Measurements from ENCODE around the gene SERPINE3.

SERPINE3 gene

DNA sequence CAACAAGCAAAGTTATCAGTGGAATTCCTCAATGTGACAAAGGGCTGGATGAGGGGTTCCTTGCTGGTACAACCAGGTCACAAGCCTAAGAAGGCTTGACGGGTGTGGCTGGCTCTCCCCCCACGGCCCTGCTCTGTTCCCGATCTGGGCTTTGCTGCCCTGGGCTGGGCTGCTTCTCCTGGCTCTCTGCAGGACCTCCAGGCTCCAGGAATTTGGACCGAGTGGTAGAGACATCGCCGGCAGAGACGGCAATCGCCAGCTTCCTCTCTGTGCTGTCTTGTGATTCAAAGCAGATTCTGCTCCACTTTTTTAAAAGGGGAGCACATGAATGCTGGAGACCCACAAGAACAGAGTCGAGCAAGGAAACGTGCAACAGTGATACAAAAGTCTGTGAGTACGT, at the start of gene SERPINE3:
TSS of gene SERPINE3 (plus strand) at position 338 of the 400 bp plus-strand sequence. CDS start 1,401 bp downstream, outside the sequence.
- in situ Hi-C loops (cut with MboI; ENCODE audit: low sequenced_read_pairs), result no loop called here

- in situ Hi-C loops (cut with MboI; ENCODE audit: low sequenced_read_pairs), result no loop called here
Measured at GRCh38 chr13:51291341-51291740, 48.1 kb upstream of the SERPINE3 start.

GRCh38 chr13:51292000-51292565, 47.4 kb upstream of the SERPINE3 start:
- in situ Hi-C loops (cut with MboI; ENCODE audit: low sequenced_read_pairs), result no loop called here

- in situ Hi-C loops (cut with MboI; ENCODE audit: low sequenced_read_pairs), result no loop called here
Measured at GRCh38 chr13:51297556-51297955, 41.9 kb upstream of the SERPINE3 start.

DNA sequence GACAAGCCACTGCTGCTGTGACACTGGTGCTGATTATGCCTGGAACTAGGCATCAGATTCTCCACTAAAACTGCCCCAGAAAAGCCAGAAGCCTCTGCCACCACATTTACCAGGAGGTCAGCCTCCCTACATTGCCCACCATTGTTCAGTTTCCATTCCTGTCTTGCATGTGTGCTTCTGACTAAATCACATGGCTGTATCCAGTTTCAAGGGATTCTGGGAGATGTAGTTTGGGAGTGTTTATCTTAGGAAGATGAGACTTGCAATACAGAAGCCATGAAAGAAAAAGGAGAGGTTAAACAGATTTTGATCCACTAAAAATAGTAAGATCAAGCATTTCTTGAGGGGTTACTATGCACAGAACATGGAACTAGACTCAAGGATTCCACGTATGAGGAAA, 40.7 kb upstream of the SERPINE3 start:
- in situ Hi-C loops (cut with MboI; ENCODE audit: low sequenced_read_pairs), result no loop called here

DNA sequence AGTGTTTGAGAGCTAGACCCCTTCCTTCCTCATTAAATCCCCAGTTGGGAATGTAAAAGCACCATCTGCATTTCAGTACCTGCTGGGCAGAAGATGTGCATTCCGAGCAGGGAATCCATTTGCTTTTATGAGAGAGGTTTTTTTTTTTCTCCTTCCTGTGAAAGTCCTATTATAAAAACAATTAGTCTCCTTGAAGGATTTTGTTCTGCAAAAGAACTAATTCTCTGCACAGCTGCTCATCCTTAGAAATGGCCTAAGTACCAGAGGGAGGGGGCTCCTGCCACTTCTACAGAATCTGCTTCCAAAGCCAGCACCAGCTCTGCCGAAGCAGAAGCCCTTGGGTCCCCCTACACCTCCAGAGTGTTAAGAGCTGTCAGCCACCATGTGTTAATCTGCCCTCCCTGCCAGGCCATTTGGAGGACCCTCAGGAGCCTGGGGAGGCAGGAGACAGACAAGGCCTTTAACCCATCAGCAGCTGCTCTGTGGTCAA, 36.4 kb upstream of the SERPINE3 start:
- in situ Hi-C loops (cut with MboI; ENCODE audit: low sequenced_read_pairs), result no loop called here

- in situ Hi-C loops (cut with MboI; ENCODE audit: low sequenced_read_pairs), result no loop called here
Measured at GRCh38 chr13:51303882-51304281, 35.6 kb upstream of the SERPINE3 start.

DNA sequence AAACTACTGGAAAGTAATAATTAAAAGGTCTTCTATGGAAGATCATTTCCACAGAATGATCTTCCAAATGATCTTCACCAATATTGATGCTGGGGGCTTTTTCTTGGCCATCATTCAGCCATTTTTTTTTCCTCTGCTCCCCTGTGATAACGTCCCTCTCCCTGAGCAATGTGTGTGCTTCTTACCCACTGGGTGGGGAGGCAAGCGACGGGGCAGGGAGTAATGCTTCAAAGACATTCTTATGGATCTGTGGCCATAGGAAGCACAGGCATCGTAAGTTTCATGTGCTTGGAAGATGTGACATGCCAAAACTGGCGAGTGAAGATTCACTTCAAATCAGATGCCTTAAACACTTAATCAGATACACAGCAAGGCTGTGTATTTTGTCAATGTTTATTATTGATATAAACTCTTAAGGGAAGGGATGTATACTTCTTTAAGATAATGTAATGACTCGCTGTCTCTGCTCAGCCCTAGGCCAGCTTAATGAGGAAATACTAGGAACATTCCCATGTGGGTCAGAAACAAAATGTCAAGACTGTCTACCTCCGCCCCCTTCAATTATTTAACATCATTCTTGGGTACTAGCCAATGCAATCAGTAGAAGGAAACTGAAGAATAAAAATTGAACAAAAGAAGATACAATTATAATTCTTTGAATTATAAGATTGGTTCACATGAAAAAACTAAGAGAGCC, 34.1 kb upstream of the SERPINE3 start:
- in situ Hi-C loops (cut with MboI; ENCODE audit: low sequenced_read_pairs), result no loop called here

DNA sequence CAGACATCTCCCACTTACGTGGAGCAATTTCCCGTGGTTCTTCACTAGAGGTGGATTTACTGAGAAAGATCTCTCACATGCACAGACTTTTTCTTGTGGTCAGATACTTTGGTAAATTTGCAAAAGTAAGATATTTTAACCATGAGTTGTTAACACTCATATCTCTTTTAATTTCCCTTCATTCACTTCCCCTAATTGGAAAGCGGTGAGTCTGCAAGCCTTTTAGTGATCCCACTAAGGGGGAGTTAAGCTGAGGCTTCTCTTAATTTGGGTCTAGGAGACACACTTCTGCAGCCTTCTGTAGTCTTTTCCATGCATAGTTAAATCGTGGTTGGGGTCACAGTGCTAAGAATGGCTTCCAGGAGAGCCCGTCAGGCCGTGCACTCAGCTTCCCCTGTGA, 30.7 kb upstream of the SERPINE3 start:
- in situ Hi-C loops (cut with MboI; ENCODE audit: low sequenced_read_pairs), result no loop called here

DNA sequence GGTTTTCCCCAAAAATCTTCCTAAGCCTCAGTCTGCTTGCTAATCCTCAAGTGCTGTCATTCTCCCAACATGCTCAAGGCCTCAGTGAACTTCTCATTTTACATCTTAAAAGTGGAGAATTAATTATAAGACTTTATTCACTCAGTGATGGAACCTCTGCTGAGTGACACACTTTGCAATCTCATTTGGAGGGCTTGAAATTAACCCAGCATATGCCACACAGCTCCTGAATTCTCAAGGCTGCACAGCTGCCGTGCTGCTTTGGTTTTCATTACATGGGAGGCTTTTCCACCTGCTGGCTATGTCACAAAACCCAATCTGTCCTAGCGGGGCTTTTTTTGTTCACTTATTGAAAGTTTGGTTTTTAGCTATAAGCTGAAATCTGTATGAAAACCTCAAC, 28.3 kb upstream of the SERPINE3 start:
- in situ Hi-C loops (cut with MboI; ENCODE audit: low sequenced_read_pairs), result no loop called here

DNA sequence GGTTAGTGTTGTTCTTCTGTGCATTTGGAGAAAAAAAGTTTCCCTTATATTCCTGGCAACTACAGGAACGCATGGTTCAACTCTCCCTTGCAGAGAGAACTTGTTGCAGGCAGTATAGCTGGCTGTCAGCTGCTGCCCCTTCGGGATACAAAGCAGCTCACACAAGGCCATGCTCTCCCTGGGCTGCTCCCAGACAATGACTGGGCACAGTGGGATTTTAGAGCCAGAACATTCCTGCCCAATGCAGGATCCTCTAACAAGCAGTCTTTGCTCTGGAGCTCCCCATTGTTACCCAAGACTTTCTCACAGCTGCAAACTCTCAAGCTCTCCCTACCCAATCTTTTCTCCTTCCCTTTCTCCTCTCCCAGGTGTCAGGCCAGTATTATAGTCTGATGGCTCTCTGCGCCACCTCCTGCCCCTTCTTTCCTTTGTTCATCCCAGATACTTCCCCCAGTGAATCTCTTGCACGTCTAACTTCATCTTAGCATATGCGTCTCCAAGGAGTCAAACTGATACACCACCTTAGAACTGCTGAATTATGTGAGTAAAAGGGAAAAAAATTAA, 27.5 kb upstream of the SERPINE3 start:
- in situ Hi-C loops (cut with MboI; ENCODE audit: low sequenced_read_pairs), result no loop called here

DNA sequence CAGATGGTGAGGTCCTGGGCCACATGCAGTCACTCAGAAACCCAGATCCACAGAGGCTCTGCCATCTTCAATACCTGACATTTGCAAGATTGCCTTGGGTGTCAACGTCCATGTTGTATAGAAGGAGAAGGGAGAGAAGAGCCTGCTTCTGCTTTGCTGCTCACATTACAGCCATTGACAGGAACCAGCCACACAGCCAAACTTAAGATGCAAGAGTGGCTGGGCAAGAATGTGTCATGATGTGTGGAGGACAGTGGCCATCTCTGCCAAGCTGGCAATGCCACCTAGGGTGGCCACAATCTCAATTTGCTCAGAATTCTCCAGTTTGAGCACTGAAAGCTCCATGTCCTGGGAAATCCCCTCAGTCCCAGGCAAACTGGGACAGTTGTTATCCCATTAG, 25.9 kb upstream of the SERPINE3 start:
- in situ Hi-C loops (cut with MboI; ENCODE audit: low sequenced_read_pairs), result no loop called here

DNA sequence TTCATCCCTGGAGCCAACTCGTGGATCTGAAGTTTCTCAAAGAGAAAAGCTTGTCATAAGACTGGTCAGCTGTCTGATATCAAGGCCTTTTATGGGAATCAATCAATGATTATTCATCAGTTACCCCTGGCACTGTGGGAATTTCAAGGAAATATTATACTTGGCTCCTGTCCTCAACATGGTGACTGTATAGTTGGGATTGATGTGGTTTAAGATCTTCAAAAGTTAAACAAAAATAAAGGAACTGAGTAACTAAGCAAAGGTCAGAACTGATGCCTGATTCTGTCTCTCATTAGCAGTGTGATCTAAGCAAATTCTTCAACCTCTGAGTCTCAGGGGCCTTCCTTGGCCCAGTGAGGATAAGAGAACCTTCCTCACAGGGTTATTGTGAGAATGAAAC, 22.2 kb upstream of the SERPINE3 start:
- in situ Hi-C loops (cut with MboI; ENCODE audit: low sequenced_read_pairs), result no loop called here

DNA sequence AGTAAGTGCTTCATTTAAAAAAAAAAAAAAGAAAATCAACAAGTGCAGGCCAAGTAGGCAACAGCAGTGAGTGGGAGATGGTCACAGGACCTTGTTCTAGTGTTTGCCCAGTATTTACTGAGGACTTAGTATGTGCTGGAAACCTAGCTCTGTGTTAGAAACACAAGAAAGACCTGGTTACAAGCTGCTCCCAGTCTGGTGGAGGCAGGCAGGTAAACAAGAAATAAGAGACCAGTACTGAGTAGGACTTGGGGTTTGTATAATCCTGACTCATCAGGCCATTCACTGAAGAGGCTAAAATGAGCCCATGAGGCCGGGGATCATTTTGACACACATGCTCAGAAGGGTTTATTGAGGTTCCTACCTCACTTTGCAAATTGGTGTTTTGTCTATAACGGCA, 21.5 kb upstream of the SERPINE3 start:
- in situ Hi-C loops (cut with MboI; ENCODE audit: low sequenced_read_pairs), result no loop called here

DNA sequence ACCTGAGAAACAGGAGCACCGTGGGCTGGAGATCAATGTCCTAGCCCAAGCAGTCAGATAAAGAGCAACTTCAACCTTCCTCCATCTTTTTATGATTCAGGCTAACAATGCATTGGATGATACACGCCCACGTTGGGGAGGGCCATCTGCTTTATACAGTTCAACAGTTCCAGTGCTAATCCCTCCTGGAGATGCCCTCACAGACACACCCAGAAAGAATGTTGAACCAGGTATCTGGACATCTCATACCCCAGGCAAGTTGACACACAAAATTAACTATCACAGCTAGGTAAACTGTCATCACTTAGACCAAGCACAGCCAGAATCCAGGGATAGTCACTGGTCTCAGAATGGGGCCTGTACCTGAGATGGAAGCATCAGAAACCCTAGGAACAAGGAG, 20.6 kb upstream of the SERPINE3 start:
- in situ Hi-C loops (cut with MboI; ENCODE audit: low sequenced_read_pairs), result no loop called here

DNA sequence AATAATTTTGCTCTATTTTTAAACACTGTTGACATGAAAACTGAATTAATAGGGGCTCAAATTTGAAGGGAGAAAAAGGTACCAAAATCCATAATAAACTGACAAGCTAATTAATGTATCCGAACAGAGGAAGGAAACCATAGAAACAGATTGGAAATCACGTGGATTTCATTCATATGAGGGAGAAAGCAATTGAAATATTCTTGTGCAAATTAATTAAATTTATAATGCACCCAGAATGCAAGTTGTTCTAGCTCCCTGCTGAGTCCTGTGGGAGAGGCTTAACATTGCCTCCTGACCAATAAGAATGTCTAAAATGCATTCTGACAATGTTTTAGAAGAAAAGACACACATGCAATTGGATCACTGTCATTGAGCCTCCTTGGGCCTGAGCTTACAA, 17.7 kb upstream of the SERPINE3 start:
- in situ Hi-C loops (cut with MboI; ENCODE audit: low sequenced_read_pairs), result no loop called here

GRCh38 chr13:51322826-51323225, 16.7 kb upstream of the SERPINE3 start:
- in situ Hi-C loops (cut with MboI; ENCODE audit: low sequenced_read_pairs), result no loop called here

DNA sequence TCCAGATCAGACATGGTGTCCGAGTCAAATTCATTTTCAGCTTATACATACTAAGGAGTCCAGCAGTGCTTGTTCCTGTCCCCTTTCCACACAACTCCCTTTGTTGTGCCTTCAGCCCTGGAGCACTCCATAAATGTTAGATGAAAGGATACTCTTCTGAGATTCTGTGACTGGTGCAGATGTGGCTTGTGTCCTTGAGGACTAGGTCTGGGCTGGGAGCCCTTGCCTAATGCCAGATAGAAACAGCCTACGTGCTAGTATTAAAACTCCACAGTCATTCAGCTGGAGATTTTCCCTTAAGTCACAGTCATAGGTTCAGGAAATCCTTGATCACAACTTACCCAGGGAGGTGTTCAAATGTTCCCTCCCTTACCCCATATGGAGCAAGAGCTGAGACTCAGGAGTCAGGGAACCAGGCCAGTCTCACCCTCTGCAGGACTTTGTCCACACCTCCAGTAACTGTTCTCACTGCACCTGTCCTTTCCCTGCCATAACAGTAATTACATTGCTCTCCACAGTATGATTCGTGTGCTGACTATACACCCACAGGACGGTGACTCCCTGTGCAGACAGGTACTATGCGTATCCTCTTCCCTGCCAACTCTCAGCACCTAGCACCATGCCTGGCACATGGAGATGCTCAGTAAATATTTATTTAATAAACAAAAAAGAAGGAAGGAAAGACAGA, 15.5 kb upstream of the SERPINE3 start:
- in situ Hi-C loops (cut with MboI; ENCODE audit: low sequenced_read_pairs), result no loop called here

DNA sequence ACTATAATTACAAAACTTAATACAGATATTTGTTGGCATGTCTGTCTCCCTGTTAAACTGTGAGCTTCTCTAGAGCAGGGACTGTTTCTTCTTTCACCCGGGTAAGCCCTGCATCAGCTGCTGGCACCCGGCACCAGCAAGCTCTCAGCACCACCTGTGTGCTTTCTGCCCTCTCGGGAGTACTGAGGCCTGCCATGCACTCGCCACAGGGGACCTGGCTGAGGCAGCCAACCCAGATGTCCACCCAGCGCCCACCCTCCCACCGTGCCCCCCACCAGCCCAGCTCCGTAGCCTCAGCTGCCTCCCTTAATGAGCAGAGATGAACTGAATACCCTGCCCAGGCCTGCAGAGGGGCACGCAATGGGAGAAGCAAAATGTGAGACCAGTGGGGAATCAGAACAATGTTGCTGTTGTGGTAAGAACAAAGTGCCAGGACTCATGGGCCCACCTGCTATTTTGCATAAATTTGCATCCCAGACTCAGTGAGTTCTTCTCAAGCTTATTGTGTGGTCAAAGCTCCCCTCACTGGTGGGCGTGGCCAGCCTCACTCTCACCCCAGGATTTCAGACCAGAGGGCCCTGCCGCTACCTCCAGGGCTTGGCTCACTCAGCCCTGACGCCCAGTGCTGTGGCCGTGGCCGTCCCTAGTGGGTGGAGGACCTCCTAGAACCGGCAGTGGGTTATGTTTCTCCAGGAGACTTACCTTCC, 14.6 kb upstream of the SERPINE3 start:
- in situ Hi-C loops (cut with MboI; ENCODE audit: low sequenced_read_pairs), result no loop called here

GRCh38 chr13:51325837-51326236, 13.7 kb upstream of the SERPINE3 start:
- in situ Hi-C loops (cut with MboI; ENCODE audit: low sequenced_read_pairs), result no loop called here

GRCh38 chr13:51326777-51327176, 12.7 kb upstream of the SERPINE3 start:
- in situ Hi-C loops (cut with MboI; ENCODE audit: low sequenced_read_pairs), result no loop called here

All from hTERT RPE-1 (cell line).